GM19395 (cell line): Measurements from ENCODE around the gene DUSP10.

Source experiments
- ATAC-seq: cut with Tn5 transposase; IDR thresholded peaks from one replicate; pipeline ENCODE4 v1.9.1; 2021; ENCODE audit warnings: mild to moderate bottlenecking, moderate library complexity; ENCODE audit not compliant: unreplicated experiment

The DUSP10 gene

GRCh38 chr1:221766210-221766609 lies 24.3 kb upstream of the DUSP10 start:
- no peak for ATAC-seq

GRCh38 chr1:221765527-221765926 lies 23.6 kb upstream of the DUSP10 start:
- no peak for ATAC-seq

GRCh38 chr1:221762121-221762520 lies 20.2 kb upstream of the DUSP10 start:
- ATAC-seq = no peak

- peak; percentile 77 for ATAC-seq
Observed at GRCh38 chr1:221761354-221762002, 19.6 kb upstream of the DUSP10 start.

- ATAC-seq = peak; percentile 2
Observed at GRCh38 chr1:221760911-221761310, 19.0 kb upstream of the DUSP10 start.

GRCh38 chr1:221759436-221759835 lies 17.5 kb upstream of the DUSP10 start:
- ATAC-seq = no peak

GRCh38 chr1:221758455-221758854 lies 16.6 kb upstream of the DUSP10 start:
- ATAC-seq = no peak

- no peak for ATAC-seq
Observed at GRCh38 chr1:221756830-221757551, 15.1 kb upstream of the DUSP10 start.

GRCh38 chr1:221753828-221754188 lies 11.9 kb upstream of the DUSP10 start:
- ATAC-seq = peak; percentile 38

GRCh38 chr1:221751226-221751887 lies 9.5 kb upstream of the DUSP10 start:
- ATAC-seq = no peak

- ATAC-seq = no peak
Observed at GRCh38 chr1:221748981-221749380, 7.1 kb upstream of the DUSP10 start.

GRCh38 chr1:221747839-221748238 lies 6.0 kb upstream of the DUSP10 start:
- ATAC-seq = no peak

GRCh38 chr1:221743416-221744208 lies 1.7 kb upstream of the DUSP10 start:
- peak; percentile 10 for ATAC-seq

- ATAC-seq = peak; percentile 48
Observed at GRCh38 chr1:221742555-221743415, 896 bp upstream of the DUSP10 start.

- no peak for ATAC-seq
Observed at GRCh38 chr1:221740993-221741702, 741 bp downstream of the DUSP10 start.

- ATAC-seq = no peak
Observed at GRCh38 chr1:221740369-221740992, 1.4 kb downstream of the DUSP10 start.

- ATAC-seq = no peak
Observed at GRCh38 chr1:221739677-221740025, 2.2 kb downstream of the DUSP10 start.

- ATAC-seq = no peak
Observed at GRCh38 chr1:221739018-221739676, 2.7 kb downstream of the DUSP10 start.

GRCh38 chr1:221736714-221737113 lies 5.2 kb downstream of the DUSP10 start:
- ATAC-seq = no peak
